GM18499 (cell line): ENCODE results near the gene BBS5.
A peak's percentile ranks its signal among the peaks of the same experiment; 100 is the strongest.
"Not testable (repeated sequence)": the region's sequence is repeated elsewhere in the genome, so short reads cannot be mapped to it uniquely, and the experiment has no call there.

Source experiments
- ATAC-seq: cut with Tn5 transposase; IDR thresholded peaks from one replicate; pipeline ENCODE4 v1.9.1; 2021; ENCODE audit warnings: moderate number of reproducible peaks; ENCODE audit not compliant: insufficient read depth, unreplicated experiment

Gene BBS5

GRCh38 chr2:169485650-169486138 lies 6.4 kb downstream of the BBS5 start:
- ATAC-seq = no peak

- ATAC-seq = no peak
Observed at GRCh38 chr2:169486487-169486886, 7.2 kb downstream of the BBS5 start.

- no peak for ATAC-seq
Observed at GRCh38 chr2:169490834-169491233, 11.5 kb downstream of the BBS5 start.

GRCh38 chr2:169491378-169491777 lies 12.1 kb downstream of the BBS5 start:
- no peak for ATAC-seq

DNA sequence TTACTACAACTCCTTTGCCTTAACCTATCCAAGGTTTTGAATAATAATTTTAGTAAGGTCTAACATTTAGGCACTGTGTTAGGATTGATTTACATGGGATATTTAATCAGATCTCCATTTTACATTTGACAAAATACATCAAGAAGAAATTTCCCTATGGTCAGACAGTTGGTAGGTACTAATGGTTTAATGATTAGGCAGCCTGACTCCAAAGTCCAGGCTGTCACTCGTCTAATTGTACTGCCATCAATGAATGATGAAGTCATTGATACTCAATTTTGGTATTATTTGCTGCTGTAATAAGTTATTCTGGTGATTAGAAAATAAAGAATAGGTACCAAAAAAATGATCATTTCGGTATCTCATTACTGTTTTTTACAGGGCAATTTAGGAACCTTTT lies 14.1 kb downstream of the BBS5 start:
- no peak for ATAC-seq

GRCh38 chr2:169495310-169495928 lies 16.1 kb downstream of the BBS5 start:
- no peak for ATAC-seq

GRCh38 chr2:169504651-169505050 lies 25.4 kb downstream of the BBS5 start:
- ATAC-seq = no peak

DNA sequence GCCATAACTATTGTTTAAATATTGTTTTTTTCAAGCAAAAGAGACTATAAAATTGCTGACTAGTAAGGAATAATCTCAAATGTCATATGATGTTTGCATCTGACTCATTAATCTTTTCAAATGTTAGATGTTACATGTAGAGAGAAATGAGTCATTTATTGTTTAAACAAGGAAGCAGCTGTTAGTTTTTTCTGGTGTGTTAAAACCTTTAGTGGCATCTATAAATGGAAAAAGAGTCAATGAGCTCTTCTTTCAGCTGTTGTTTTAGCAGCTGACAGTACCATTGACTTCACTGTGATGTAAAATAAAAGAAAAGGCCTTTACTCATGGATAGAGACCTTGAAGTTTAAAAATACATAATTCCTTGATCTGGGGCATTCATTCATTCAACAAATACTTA lies 28.4 kb downstream of the BBS5 start:
- ATAC-seq = no peak

- no peak for ATAC-seq
Observed at GRCh38 chr2:169509298-169509885, 30.1 kb downstream of the BBS5 start, which contains the start of gene KLHL41. Gene KLHL41 (plus strand): TSS chr2:169509702. CDS start chr2:169509779, 77 bp downstream.

GRCh38 chr2:169509955-169510354 lies 30.7 kb downstream of the BBS5 start:
- no peak for ATAC-seq

DNA sequence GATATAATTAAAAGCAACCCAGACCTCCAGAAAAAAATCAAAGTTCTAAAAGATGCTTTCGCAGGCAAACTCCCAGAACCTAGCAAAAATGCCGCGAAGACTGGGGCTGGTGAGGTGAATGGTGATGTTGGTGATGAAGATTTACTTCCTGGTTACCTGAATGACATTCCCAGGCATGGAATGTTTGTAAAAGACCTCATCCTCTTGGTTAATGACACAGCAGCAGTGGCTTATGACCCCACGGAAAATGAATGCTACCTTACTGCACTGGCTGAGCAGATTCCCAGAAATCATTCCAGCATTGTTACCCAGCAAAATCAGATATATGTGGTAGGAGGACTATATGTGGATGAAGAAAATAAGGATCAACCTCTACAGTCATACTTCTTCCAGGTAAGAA lies 31.2 kb downstream of the BBS5 start:
- no peak for ATAC-seq

DNA sequence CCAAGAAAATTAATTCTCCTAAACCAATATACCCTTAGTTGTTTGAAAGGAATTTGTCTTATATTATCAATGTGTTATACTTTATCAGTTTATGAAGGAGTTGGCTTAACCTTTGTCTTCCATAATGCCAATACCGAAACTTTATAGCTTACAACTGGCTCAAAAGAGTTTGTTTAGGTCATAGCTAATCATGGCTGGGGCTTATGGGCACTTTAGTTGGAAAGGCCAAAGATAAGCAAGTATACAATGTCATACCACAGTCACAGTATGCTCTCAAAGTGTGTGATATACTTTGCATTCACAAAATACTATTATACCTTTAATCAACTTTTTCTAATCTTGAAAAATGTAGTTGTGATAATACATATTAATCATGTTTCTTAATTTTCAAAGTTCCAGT lies 32.5 kb downstream of the BBS5 start:
- ATAC-seq = no peak

GRCh38 chr2:169512525-169512924 lies 33.2 kb downstream of the BBS5 start:
- no peak for ATAC-seq

GRCh38 chr2:169513094-169513493 lies 33.8 kb downstream of the BBS5 start:
- ATAC-seq = no peak

GRCh38 chr2:169513926-169514325 lies 34.6 kb downstream of the BBS5 start:
- ATAC-seq = no peak

DNA sequence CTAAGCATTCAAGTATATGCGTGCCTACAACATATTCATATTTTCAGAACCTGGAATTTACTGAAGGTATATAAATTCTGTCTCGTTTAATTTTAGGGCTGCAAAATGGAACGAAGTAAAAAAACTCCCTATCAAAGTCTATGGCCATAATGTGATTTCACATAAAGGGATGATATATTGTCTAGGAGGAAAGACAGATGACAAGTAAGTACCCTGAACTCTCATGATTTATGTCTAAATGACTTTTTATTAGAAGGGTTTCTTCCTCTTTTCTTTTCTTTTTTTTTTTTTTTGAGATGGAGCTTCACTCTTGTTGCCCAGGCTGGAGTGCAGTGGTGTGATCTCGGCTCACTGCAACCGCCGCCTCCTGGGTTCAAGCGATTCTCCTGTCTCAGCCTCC lies 35.5 kb downstream of the BBS5 start:
- ATAC-seq = not testable (repeated sequence)

DNA sequence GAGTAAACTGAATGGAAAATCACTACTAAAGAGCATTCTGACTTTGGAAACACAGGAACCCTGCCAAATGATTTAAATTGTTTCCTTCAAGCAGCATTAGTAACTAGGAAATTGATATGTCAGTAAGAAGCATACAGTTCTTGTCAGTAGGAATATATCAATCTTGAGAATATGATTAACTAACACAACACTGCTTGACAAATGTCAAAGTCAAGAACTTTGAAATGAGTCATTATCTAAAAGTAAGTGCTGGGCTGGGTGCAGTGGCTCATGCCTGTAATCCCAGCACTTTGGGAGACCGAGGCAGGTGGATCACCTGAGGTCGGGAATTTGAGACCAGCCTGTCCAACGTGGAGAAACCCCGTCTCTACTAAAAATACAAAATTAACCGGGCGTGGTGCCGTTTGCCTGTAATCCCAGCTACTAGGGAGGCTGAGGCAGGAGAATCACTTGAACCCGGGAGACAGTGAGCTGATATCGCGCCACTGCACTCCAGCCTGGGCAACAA lies 37.2 kb downstream of the BBS5 start:
- ATAC-seq = not testable (repeated sequence)

DNA sequence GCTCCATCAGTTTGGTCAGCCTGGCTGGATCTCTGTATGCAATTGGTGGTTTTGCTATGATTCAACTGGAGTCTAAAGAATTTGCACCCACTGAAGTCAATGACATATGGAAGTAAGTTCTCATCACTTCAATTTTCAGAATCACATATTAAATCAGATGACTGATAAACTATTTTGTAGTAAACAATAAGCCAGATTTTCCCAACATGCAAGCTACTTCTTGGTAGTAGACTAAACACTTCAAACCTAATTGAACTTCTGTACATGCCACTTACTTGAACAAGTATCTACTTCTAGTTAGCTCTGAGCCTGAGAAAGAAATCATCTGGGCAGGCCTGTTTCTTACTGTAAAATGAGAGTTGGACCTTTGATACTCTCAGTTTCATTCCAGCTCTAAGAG lies 41.6 kb downstream of the BBS5 start:
- no peak for ATAC-seq

- no peak for ATAC-seq
Observed at GRCh38 chr2:169523681-169524080, 44.4 kb downstream of the BBS5 start.

- ATAC-seq = no peak
Observed at GRCh38 chr2:169525434-169525833, 46.1 kb downstream of the BBS5 start.

GRCh38 chr2:169526451-169526850 lies 47.2 kb downstream of the BBS5 start:
- ATAC-seq = no peak

- ATAC-seq = peak; percentile 59
Observed at GRCh38 chr2:169528271-169528701, 49.0 kb downstream of the BBS5 start.
